ENCODE measurements around the gene METTL17.
"Not testable (repeated sequence)": the region's sequence is repeated elsewhere in the genome, so short reads cannot be mapped to it uniquely, and the experiment has no call there.

Gene METTL17

DNA sequence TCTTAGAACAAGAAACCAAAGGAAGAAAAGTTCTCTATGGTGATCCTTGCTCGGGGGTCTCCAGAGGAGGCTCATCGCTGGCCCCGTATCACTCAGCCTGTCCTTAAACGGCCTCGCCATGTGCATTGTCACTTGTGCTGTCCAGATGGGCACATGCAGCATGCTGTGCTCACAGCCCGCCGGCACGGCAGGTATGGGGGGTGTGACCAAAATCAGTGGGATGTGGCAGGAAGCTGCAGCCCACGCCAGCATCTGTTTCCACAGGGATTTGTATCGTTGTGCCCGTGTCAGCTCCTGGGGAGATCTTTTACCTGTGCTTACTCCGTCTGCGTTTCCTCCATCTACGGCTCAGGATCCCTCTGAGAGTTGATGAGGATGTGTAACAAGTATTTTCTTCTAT, 6.7 kb downstream of the METTL17 start:
- no peak for DNase-seq (ENCODE audit: low read depth in 2 of 2)

DNA sequence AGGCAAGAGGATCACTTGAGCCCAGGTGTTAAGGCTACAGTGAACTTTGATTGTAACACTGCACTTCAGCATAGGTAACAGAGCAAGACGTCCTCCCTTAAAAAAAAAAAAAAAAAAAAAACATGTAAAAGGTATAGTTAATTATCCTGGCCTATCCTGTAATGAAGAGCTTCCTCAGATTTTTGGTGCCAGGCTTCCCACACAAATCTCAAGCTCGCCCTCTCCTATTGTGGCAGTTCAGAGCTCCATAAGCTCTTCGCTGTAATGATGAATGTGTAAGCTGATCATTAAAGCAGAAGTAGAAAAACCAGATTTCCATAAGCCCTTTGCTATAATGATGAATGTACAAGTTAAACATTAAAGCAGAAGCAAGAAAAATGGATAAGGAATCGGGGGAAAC, 7.3 kb downstream of the METTL17 start:
- DNase-seq (ENCODE audit: low read depth in 2 of 2) = no peak

- no peak for DNase-seq (ENCODE audit: low read depth in 2 of 2)
Measured at GRCh38 chr14:20997564-20997963, 7.8 kb downstream of the METTL17 start.

DNA sequence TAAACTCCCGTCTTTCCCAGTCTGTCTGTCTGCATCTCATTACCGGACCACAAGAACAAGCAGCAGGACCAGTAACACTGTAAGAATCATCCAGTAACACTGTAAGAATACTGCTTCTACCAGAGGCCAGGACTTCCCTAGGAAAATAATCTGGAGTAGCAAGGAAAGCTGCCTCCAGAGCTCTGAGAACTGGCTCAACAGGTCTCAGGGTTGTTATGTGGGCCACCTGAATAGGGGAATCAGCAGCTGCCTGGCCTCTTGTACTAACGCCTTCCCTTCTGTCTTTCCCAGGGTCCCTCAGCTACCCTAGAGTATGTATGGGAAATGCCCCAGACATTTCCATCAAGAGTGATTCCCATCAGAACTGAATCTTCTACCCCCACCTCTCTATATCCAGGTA, 8.4 kb downstream of the METTL17 start:
- no peak for DNase-seq (ENCODE audit: low read depth in 2 of 2)

- DNase-seq (ENCODE audit: low read depth in 2 of 2) = no peak
Measured at GRCh38 chr14:20998674-20999366, 9.0 kb downstream of the METTL17 start, which contains the start of gene SLC39A2. Gene SLC39A2, plus strand, starts transcription at chr14:20999293. Its CDS starts 154 bp downstream, at chr14:20999447.

DNA sequence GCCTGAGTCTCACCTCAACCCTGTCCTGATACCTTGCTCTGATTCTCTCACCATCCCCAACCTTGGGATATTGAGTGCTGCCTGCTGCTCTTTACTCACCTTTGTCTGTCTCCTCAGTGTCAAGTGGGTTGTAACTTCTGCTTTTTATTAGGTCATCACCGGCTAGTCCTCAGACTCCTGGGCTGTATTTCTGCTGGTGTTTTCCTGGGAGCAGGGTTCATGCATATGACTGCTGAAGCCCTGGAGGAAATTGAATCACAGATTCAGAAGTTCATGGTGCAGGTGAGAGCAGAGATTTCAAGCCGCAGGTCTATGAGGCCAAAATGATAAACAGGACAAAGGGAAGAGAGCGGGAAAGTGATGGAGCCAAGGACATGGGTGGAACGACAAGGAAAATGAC, 9.8 kb downstream of the METTL17 start:
- no peak for DNase-seq (ENCODE audit: low read depth in 2 of 2)

DNA sequence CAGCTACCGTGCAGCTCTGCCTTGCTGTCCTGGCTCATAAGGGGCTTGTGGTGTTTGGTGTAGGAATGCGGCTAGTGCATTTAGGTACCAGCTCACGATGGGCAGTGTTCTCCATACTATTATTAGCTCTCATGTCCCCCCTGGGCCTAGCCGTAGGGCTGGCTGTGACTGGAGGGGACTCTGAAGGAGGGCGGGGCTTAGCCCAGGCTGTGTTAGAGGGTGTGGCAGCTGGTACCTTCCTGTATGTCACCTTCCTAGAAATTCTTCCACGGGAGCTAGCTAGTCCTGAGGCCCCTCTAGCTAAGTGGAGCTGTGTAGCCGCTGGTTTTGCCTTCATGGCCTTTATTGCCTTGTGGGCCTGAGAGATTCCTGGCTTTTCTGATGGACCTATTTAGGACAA, 11.4 kb downstream of the METTL17 start:
- no peak for DNase-seq (ENCODE audit: low read depth in 2 of 2)

DNA sequence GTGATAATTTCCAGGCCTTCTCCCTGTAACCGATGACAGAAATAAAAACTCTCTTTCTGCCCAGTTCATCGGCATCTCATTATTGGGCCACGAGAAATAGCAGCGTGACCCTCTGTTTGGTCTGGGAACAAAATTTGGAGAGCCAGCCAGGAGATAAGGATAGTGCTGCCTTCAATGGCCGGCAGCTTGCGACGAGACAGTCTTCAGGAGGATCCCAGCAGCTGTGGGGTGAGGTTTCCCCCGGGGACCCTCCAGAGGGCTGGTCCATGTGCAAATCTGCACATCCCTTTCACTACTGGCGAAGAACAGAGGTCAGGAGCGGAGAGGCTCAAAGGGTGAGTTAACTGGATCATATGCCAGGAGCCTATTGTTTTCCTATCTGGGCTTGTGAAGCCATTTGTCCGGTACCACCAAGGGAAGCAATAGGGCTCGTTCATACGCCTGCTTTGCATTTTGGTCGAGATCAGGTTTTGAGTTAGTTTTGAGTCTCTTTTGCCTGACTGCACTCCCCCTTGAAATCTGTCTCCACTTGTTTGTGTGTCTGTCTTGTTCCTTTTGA, 14.1 kb downstream of the METTL17 start:
- DNase-seq (ENCODE audit: low read depth in 2 of 2) = no peak

DNA sequence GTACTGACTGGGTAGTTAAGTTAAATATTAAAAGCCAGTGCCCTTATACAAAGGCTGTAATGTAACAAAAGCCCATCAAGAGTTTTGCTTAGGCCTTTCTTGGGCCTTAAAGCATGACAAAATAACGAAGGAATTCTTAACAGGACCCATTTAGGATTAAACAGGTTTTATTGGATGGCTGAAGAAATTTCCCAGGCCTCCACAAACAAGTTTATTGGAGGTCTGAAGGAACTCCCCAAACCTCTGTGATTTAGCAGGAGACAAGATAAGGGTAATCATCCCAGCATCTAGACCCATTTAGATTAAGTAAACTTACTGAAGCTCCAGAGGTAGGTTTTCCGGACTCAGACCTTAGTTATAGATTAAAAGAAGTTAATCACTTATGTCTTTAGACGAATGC, 19.9 kb downstream of the METTL17 start:
- not testable (repeated sequence) for DNase-seq (ENCODE audit: low read depth in 2 of 2)

- no peak for DNase-seq (ENCODE audit: low read depth in 2 of 2)
Measured at GRCh38 chr14:21011136-21011535, 21.4 kb downstream of the METTL17 start.

GRCh38 chr14:21014761-21015190, 25.0 kb downstream of the METTL17 start:
- peak; percentile 61 for DNase-seq (ENCODE audit: low read depth in 2 of 2)

DNA sequence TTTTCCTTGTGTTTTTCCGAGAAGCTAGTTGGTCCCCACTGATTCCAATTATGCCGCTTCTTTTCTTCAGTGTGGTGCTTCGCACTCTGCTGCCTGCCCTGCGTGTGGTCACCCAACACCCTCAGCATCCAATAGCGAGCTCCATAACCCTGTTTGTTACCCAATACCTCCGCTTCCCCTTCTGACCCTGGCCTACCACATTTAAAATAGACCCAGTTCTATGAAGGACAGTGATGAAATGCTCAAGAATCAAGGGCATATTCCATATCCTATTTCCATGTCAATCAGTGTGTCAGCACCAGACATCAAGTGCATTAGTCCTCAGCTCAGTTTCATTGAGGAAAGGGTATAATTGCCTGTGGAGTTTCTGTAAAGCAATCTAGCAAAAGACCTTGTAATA, 25.5 kb downstream of the METTL17 start:
- DNase-seq (ENCODE audit: low read depth in 2 of 2) = no peak

DNA sequence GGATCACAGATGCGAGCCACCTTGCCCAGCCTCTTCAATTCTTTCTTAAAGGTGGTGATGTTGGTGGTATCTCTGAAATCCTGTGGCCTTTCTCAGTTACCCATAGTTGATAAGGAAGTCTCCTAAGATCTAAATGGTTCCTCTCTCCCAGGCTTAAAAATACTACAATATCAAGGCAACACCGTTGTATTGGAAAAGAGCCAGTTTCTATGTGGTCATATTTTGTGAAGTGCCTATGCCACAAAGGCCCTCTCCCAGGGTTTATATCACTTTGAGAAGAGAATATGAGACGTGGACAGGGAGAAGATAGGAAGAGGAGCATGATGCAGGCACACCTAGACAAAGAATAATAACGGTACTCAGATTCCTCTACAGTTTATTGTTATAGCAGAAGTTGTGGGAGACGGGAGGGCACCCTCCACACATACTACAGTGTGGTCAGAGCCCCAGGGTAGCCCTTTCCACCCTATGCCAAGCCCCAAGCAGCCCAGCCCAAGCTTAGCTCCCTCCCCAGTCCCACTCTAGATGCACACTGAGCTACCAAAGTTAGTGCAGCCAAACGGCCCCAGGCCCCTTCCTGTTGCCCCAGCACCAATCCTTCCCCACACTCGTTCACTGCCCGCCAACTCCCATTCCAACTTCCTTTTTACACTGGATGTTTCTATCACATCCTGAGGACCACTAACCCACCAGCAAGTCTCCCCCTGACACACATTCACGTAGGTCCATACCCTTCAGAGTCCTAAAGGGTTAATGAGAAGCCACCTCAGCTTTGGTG, 26.8 kb downstream of the METTL17 start:
- DNase-seq (ENCODE audit: low read depth in 2 of 2) = no peak

- no peak for DNase-seq (ENCODE audit: low read depth in 2 of 2)
Measured at GRCh38 chr14:21017528-21018245, 27.9 kb downstream of the METTL17 start.

DNA sequence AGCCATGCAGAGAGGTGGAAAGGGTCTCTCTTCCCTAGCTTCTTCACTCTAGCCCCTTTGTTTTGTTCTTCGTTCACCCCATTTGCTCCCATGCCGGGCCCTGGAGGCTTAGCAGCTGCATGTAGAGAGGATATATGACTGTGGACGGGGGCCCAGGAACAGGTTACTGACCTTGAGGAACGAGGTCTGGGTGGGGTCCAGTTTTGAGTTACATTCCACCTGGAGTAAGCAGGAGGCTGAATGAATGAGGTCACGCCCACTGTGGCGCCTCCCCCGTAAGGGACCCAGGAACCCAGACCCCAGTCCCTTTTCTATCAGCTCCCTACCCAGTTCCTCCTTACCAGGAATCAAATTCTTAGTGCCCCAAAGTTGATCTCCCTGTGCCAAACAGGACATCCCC, 28.5 kb downstream of the METTL17 start:
- no peak for DNase-seq (ENCODE audit: low read depth in 2 of 2)

DNA sequence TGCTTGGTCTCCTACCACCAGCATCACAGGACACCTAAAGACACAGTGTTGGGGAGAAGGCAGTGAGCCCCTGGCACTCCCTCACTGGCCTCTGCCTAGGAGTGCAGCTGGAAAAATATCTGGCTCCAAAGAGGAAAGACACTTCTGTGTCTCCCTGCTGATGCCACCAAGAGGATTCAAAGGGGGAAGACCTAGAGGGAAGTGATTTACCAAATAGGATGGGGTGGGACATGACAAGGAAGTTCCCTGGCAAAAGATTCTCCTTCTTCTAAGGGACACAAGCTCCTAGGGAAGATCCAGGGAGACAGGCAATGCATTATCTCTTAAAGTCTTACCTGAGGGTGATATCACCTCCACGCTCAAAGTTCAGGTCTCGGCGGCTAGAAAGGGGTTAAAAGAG, 29.0 kb downstream of the METTL17 start:
- DNase-seq (ENCODE audit: low read depth in 2 of 2) = no peak

DNA sequence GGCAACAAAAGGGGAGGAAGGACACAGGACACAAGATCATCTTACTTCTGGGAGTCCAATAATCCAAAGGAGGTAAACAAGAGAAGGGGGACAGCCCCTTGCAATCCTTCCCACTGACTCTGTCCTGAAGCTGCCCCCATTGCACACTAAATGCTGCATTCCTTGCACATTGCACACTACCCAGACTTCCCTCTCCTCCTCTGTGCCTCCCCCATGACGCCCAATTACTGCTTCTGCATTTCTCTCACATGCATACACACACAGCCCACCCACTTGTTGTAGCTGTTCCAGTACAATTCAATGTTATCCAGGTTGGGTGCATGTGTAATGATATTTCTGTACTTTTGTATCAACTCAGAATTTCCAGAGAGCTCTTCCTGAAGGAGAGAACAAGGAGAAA, 29.6 kb downstream of the METTL17 start:
- DNase-seq (ENCODE audit: low read depth in 2 of 2) = no peak

- no peak for DNase-seq (ENCODE audit: low read depth in 2 of 2)
Measured at GRCh38 chr14:21020977-21021545, 31.3 kb downstream of the METTL17 start.

GRCh38 chr14:21022686-21023085, 32.9 kb downstream of the METTL17 start:
- DNase-seq (ENCODE audit: low read depth in 2 of 2) = no peak

- no peak for DNase-seq (ENCODE audit: low read depth in 2 of 2)
Measured at GRCh38 chr14:21023174-21023573, 33.4 kb downstream of the METTL17 start.

DNA sequence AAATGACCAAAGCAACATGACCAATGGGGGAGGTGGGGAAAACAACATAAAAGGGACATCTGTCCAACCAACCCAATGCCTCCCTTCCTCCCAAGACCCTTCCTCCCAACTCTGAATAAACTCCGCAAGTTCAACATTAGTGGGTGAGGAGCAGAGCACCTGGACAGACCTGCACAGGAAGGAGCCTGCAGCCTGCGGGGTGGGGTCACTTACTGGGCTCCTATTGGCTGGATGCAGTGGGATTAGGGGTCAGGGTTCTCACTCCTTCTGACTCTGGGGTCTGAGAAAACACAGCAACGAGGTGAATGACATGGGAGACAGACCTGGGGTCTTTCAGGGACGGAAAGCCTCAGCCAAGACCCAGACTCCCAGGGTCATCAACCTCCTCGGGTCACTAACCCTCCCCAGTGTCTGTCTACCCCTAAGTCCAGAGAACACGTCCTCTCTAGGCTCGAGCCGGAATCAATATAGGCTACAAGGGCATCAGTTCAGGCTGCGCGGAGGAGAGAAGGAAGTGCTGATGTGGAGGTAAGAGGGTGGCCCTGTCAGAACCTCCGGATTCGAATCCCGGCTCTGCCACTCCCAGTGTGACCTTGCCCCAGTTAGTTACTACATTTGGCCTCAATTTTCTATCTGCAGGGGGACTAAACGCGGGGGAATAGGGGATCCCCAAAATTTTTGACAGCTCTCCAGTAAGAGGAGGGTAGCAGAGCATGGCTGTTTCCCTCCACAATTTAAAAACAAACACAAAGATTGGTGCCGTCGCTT, 34.2 kb downstream of the METTL17 start:
- no peak for DNase-seq (ENCODE audit: low read depth in 2 of 2)

Data from activated CD8-positive, alpha-beta memory T cell treated with anti-CD3 and anti-CD28 coated beads for 4 hours (primary cell).